ENCODE measurements around the gene TBL1X. TPM values are rescaled to one million over a fixed set of nuclear protein-coding genes. Genes with fewer than 3 reads are reported as not detected.

TBL1X gene
- total RNA-seq, 2 experiments from 2014 or later = 16.1 to 35.7 TPM

- H3K4me3 ChIP-seq (ENCODE audit: low read depth, low read length, poor library complexity, severe bottlenecking) = no peak overlapping the region
- POLR2A ChIA-PET = interaction anchor here (0.6 kb wide), 1 partner anchor 181 kb away, joined by 3 read pairs; no protein-coding TSS in a partner anchor
- H3K4me2 ChIP-seq (ENCODE audit: low read length) = no peak overlapping the region
- H3K4me1 ChIP-seq (ENCODE audit: insufficient read depth, low read length, poor library complexity, severe bottlenecking) = no peaks in the 10 kb centered on the region
- CTCF ChIA-PET (ENCODE audit: unreplicated experiment) = no interaction called here
- no peaks in the 10 kb centered on the region for H4K20me1 ChIP-seq (ENCODE audit: insufficient read depth, low read length)
- H2AFZ ChIP-seq (ENCODE audit: low read length) = no peak overlapping the region
- no peaks in the 10 kb centered on the region for H3K36me3 ChIP-seq (ENCODE audit: insufficient read depth, low read length)
- intact Hi-C loops (cut with micrococcal nuclease; ENCODE audit: unreplicated experiment) = no loop called here
- DNase-seq (ENCODE audit: low spot score) = no peak
- TF ChIP-seq, protein P1, sequence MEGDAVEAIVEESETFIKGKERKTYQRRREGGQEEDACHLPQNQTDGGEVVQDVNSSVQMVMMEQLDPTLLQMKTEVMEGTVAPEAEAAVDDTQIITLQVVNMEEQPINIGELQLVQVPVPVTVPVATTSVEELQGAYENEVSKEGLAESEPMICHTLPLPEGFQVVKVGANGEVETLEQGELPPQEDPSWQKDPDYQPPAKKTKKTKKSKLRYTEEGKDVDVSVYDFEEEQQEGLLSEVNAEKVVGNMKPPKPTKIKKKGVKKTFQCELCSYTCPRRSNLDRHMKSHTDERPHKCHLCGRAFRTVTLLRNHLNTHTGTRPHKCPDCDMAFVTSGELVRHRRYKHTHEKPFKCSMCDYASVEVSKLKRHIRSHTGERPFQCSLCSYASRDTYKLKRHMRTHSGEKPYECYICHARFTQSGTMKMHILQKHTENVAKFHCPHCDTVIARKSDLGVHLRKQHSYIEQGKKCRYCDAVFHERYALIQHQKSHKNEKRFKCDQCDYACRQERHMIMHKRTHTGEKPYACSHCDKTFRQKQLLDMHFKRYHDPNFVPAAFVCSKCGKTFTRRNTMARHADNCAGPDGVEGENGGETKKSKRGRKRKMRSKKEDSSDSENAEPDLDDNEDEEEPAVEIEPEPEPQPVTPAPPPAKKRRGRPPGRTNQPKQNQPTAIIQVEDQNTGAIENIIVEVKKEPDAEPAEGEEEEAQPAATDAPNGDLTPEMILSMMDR (conservative IDR thresholded peaks at IDR 0.05; ENCODE audit: low read length) = no peak
- TF ChIP-seq EZH2phosphoT487 (IDR thresholded peaks at IDR 0.05; ENCODE audit: borderline replicate concordance, low read depth, low read length) = no peak
- H3K9me2 ChIP-seq (ENCODE audit: insufficient read depth, low read length) = no peaks in the 10 kb centered on the region
- H3K9me3 ChIP-seq (ENCODE audit: low read length) = no peaks in the 10 kb centered on the region
- H3K79me2 ChIP-seq (ENCODE audit: insufficient read depth, low read depth, low read length) = no peaks in the 10 kb centered on the region
- H3K27ac ChIP-seq (ENCODE audit: low read depth, low read length, poor library complexity, severe bottlenecking) = no peak overlapping the region
- no TSS peak for BruUV-seq (replicated peaks)
Measured at GRCh38 chrX:9646471-9647224, 181.8 kb downstream of the TBL1X start.

DNA sequence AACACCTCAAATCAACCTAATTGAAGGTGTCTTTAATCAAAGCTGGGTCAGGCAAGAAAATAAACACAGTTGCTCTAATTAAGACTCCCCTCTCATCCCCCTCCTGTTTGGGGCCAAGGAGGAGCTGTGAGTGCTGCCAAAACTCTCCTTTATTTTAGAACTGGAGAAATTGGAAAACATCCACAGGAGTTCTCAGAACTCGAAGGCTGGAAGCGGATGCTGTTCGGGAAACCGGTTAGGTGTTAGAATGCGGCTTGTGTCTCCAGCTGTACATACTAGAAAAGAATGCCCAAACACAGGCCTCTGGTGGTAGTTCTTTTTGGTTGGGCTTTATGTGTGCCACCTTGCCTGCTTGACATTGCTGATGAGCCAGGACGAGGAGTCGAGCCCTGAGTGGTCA lies 182.6 kb downstream of the TBL1X start:
- TF ChIP-seq EZH2phosphoT487 (IDR thresholded peaks at IDR 0.05; ENCODE audit: borderline replicate concordance, low read depth, low read length) = no peak
- TF ChIP-seq, protein P1 (conservative IDR thresholded peaks at IDR 0.05; ENCODE audit: low read length) = no peak
- H3K9me2 ChIP-seq (ENCODE audit: insufficient read depth, low read length) = no peaks in the 10 kb centered on the region
- intact Hi-C loops (cut with micrococcal nuclease; ENCODE audit: unreplicated experiment) = no loop called here
- H3K9me3 ChIP-seq (ENCODE audit: low read length) = no peaks in the 10 kb centered on the region
- H3K79me2 ChIP-seq (ENCODE audit: insufficient read depth, low read depth, low read length) = no peaks in the 10 kb centered on the region
- CTCF ChIA-PET (ENCODE audit: unreplicated experiment) = no interaction called here
- DNase-seq (ENCODE audit: low spot score) = no peak
- no peaks in the 10 kb centered on the region for H4K20me1 ChIP-seq (ENCODE audit: insufficient read depth, low read length)
- H3K4me3 ChIP-seq (ENCODE audit: low read depth, low read length, poor library complexity, severe bottlenecking) = no peak overlapping the region
- no peak overlapping the region for H2AFZ ChIP-seq (ENCODE audit: low read length)
- BruUV-seq (replicated peaks) = no TSS peak
- no peak overlapping the region for H3K4me2 ChIP-seq (ENCODE audit: low read length)
- H3K27ac ChIP-seq (ENCODE audit: low read depth, low read length, poor library complexity, severe bottlenecking) = no peak overlapping the region
- POLR2A ChIA-PET = no interaction called here
- H3K36me3 ChIP-seq (ENCODE audit: insufficient read depth, low read length) = no peaks in the 10 kb centered on the region
- H3K4me1 ChIP-seq (ENCODE audit: insufficient read depth, low read length, poor library complexity, severe bottlenecking) = no peaks in the 10 kb centered on the region

DNA sequence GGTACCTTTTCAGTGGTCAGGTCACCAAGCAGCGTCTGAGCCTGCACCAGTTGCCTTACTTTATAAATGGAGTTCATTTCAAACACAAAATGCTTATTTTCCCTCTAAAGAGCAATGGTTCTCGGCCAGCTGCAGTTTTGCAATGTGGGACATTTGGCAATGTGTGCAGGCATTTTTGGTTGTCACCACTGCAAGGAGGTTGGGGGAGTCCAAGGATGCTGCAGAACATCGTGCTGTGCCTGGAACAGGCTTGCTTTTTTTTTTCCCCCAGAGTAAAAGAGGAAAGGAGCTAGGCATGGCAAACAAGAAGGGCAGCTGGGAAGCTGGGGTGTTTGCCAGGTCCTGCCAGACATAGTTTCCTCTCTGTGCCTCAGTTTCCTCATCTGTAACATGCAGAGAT lies 185.2 kb downstream of the TBL1X start:
- no peaks in the 10 kb centered on the region for H4K20me1 ChIP-seq (ENCODE audit: insufficient read depth, low read length)
- no peak overlapping the region for H3K27ac ChIP-seq (ENCODE audit: low read depth, low read length, poor library complexity, severe bottlenecking)
- no peaks in the 10 kb centered on the region for H3K36me3 ChIP-seq (ENCODE audit: insufficient read depth, low read length)
- no peak overlapping the region for H3K4me3 ChIP-seq (ENCODE audit: low read depth, low read length, poor library complexity, severe bottlenecking)
- intact Hi-C loops (cut with micrococcal nuclease; ENCODE audit: unreplicated experiment) = no loop called here
- no peak overlapping the region for H3K4me2 ChIP-seq (ENCODE audit: low read length)
- no peaks in the 10 kb centered on the region for H3K4me1 ChIP-seq (ENCODE audit: insufficient read depth, low read length, poor library complexity, severe bottlenecking)
- H3K9me3 ChIP-seq (ENCODE audit: low read length) = no peaks in the 10 kb centered on the region
- DNase-seq (ENCODE audit: low spot score) = no peak
- no peaks in the 10 kb centered on the region for H3K9me2 ChIP-seq (ENCODE audit: insufficient read depth, low read length)
- H3K79me2 ChIP-seq (ENCODE audit: insufficient read depth, low read depth, low read length) = no peaks in the 10 kb centered on the region
- ChIA-PET CTCF (ENCODE audit: unreplicated experiment) (no interaction called here), POLR2A (interaction anchor here (0.6 kb wide), 1 partner anchor 13 kb away, joined by 3 read pairs; no protein-coding TSS in a partner anchor)
- no TSS peak for BruUV-seq (replicated peaks)
- TF ChIP-seq, protein P1 (conservative IDR thresholded peaks at IDR 0.05; ENCODE audit: low read length) = no peak
- no peak for TF ChIP-seq EZH2phosphoT487 (IDR thresholded peaks at IDR 0.05; ENCODE audit: borderline replicate concordance, low read depth, low read length)
- no peak overlapping the region for H2AFZ ChIP-seq (ENCODE audit: low read length)

All from OCI-LY7 (cell line).